Measurements from ENCODE around the gene CHMP1A. TPM values are rescaled to one million over a fixed set of nuclear protein-coding genes. Genes with fewer than 3 reads are reported as not detected.

CHMP1A gene
- total RNA-seq, 1 donor: 110 TPM

GRCh38 chr16:89689142-89689541 lies 31.6 kb upstream of the CHMP1A start:
- Histone ChIP-seq H3K27ac (ENCODE audit: low read depth, low read length) (no peak overlapping the region), H3K9me3 (ENCODE audit: low read depth, low read length) (no peaks in the 10 kb centered on the region), H3K4me3 (ENCODE audit: insufficient read depth, low read length) (no peak overlapping the region), H4K20me1 (ENCODE audit: insufficient read depth, low read length) (peaks cover 16% of the 10 kb centered on the region), H3K79me2 (ENCODE audit: insufficient read depth, low read length) (peaks cover 26% of the 10 kb centered on the region), H3K27me3 (ENCODE audit: insufficient read depth, low read length) (no peaks in the 10 kb centered on the region), H3K4me1 (ENCODE audit: insufficient read depth, low read length) (peaks cover 9% of the 10 kb centered on the region), H2AFZ (ENCODE audit: low read length) (no peak overlapping the region), H3K4me2 (ENCODE audit: insufficient read depth, low read length) (no peak overlapping the region), H3K36me3 (ENCODE audit: insufficient read depth, low read length) (peaks cover 47% of the 10 kb centered on the region)
- no peak for DNase-seq (ENCODE audit: insufficient read length, low spot score, missing footprints)
- TF ChIP-seq CTCF (IDR thresholded peaks at IDR 0.05; ENCODE audit: extremely low read depth, low read depth, low read length): no peak

- Histone ChIP-seq H2AFZ (ENCODE audit: low read length) (no peak overlapping the region), H3K4me1 (ENCODE audit: insufficient read depth, low read length) (peaks cover 9% of the 10 kb centered on the region), H3K4me2 (ENCODE audit: insufficient read depth, low read length) (no peak overlapping the region), H3K79me2 (ENCODE audit: insufficient read depth, low read length) (peaks cover 26% of the 10 kb centered on the region), H3K36me3 (ENCODE audit: insufficient read depth, low read length) (peaks cover 39% of the 10 kb centered on the region), H3K27ac (ENCODE audit: low read depth, low read length) (no peak overlapping the region), H3K4me3 (ENCODE audit: insufficient read depth, low read length) (no peak overlapping the region), H3K9me3 (ENCODE audit: low read depth, low read length) (no peaks in the 10 kb centered on the region), H4K20me1 (ENCODE audit: insufficient read depth, low read length) (peaks cover 16% of the 10 kb centered on the region), H3K27me3 (ENCODE audit: insufficient read depth, low read length) (no peaks in the 10 kb centered on the region)
- DNase-seq (ENCODE audit: insufficient read length, low spot score, missing footprints): no peak
- TF ChIP-seq CTCF (IDR thresholded peaks at IDR 0.05; ENCODE audit: extremely low read depth, low read depth, low read length): no peak
Observed at GRCh38 chr16:89688395-89688794, 30.9 kb upstream of the CHMP1A start.

- Histone ChIP-seq H3K79me2 (ENCODE audit: insufficient read depth, low read length) (peaks cover 26% of the 10 kb centered on the region), H3K4me2 (ENCODE audit: insufficient read depth, low read length) (peak overlapping the region; percentile 95), H3K36me3 (ENCODE audit: insufficient read depth, low read length) (peaks cover 32% of the 10 kb centered on the region), H4K20me1 (ENCODE audit: insufficient read depth, low read length) (peaks cover 16% of the 10 kb centered on the region), H2AFZ (ENCODE audit: low read length) (peak overlapping the region; percentile 56), H3K27me3 (ENCODE audit: insufficient read depth, low read length) (no peaks in the 10 kb centered on the region), H3K4me3 (ENCODE audit: insufficient read depth, low read length) (peak overlapping the region; percentile 95), H3K4me1 (ENCODE audit: insufficient read depth, low read length) (peaks cover 9% of the 10 kb centered on the region), H3K9me3 (ENCODE audit: low read depth, low read length) (no peaks in the 10 kb centered on the region), H3K27ac (ENCODE audit: low read depth, low read length) (peak overlapping the region; percentile 83)
- peak; percentile 91 for DNase-seq (ENCODE audit: insufficient read length, low spot score, missing footprints)
- no peak for TF ChIP-seq CTCF (IDR thresholded peaks at IDR 0.05; ENCODE audit: extremely low read depth, low read depth, low read length)
Observed at GRCh38 chr16:89687092-89687940, 29.8 kb upstream of the CHMP1A start.

GRCh38 chr16:89686520-89687091 lies 29.1 kb upstream of the CHMP1A start, which contains the start of gene CDK10:
TSS of gene CDK10 (plus strand) at chr16:89686689. CDS start at chr16:89686711, 22 bp downstream.
- Histone ChIP-seq H3K9me3 (ENCODE audit: low read depth, low read length) (no peaks in the 10 kb centered on the region), H3K79me2 (ENCODE audit: insufficient read depth, low read length) (peaks cover 26% of the 10 kb centered on the region), H4K20me1 (ENCODE audit: insufficient read depth, low read length) (peaks cover 16% of the 10 kb centered on the region), H3K27me3 (ENCODE audit: insufficient read depth, low read length) (no peaks in the 10 kb centered on the region), H3K4me1 (ENCODE audit: insufficient read depth, low read length) (peaks cover 9% of the 10 kb centered on the region), H3K4me2 (ENCODE audit: insufficient read depth, low read length) (peak within 1 kb of the TSS; percentile 95), H3K36me3 (ENCODE audit: insufficient read depth, low read length) (peaks cover 25% of the 10 kb centered on the region), H3K4me3 (ENCODE audit: insufficient read depth, low read length) (peak within 1 kb of the TSS; percentile 95), H3K27ac (ENCODE audit: low read depth, low read length) (peak within 1 kb of the TSS; percentile 83), H2AFZ (ENCODE audit: low read length) (peak within 1 kb of the TSS; percentile 93)
- no peak for TF ChIP-seq CTCF (IDR thresholded peaks at IDR 0.05; ENCODE audit: extremely low read depth, low read depth, low read length)
- DNase-seq (ENCODE audit: insufficient read length, low spot score, missing footprints): peak; percentile 100
